ENCODE data around the gene GSTA3. TPM values are rescaled to one million over a fixed set of nuclear protein-coding genes. Genes with fewer than 3 reads are reported as not detected.
"Not testable (repeated sequence)": the region's sequence is repeated elsewhere in the genome, so short reads cannot be mapped to it uniquely, and the experiment has no call there.

The GSTA3 gene
- total RNA-seq, 1 donor = not detected

GRCh38 chr6:52923689-52924088, 14.2 kb upstream of the GSTA3 start:
- not testable (repeated sequence) for H3K9me3 ChIP-seq (ENCODE audit: low read depth, low read length)

GRCh38 chr6:52922161-52922560, 12.7 kb upstream of the GSTA3 start:
- no peaks in the 10 kb centered on the region for H3K27me3 ChIP-seq (ENCODE audit: insufficient read depth, low read length)
- H3K9me3 ChIP-seq (ENCODE audit: low read depth, low read length) = no peaks in the 10 kb centered on the region

More at GRCh38 chr6:52923689-52924088, 14.2 kb upstream of the GSTA3 start:
- not testable (repeated sequence) for H3K4me1 ChIP-seq (ENCODE audit: insufficient read depth, low read length); H3K4me3 ChIP-seq (ENCODE audit: low read length); H3K27me3 ChIP-seq (ENCODE audit: insufficient read depth, low read length)

GRCh38 chr6:52921743-52922142, 12.2 kb upstream of the GSTA3 start:
- Histone ChIP-seq H3K9me3 (ENCODE audit: low read depth, low read length) (no peaks in the 10 kb centered on the region), H3K4me1 (ENCODE audit: insufficient read depth, low read length) (no peaks in the 10 kb centered on the region), H3K4me3 (ENCODE audit: low read length) (no peak overlapping the region), H3K27me3 (ENCODE audit: insufficient read depth, low read length) (no peaks in the 10 kb centered on the region)

More at GRCh38 chr6:52922161-52922560, 12.7 kb upstream of the GSTA3 start:
- Histone ChIP-seq H3K4me3 (ENCODE audit: low read length) (no peak overlapping the region), H3K4me1 (ENCODE audit: insufficient read depth, low read length) (no peaks in the 10 kb centered on the region)

- not testable (repeated sequence) for H3K27me3 ChIP-seq (ENCODE audit: insufficient read depth, low read length)
These were observed 10.0 kb upstream of the GSTA3 start for GRCh38 chr6:52919511-52919910.

GRCh38 chr6:52918771-52919170, 9.3 kb upstream of the GSTA3 start:
- H3K4me1 ChIP-seq (ENCODE audit: insufficient read depth, low read length); H3K9me3 ChIP-seq (ENCODE audit: low read depth, low read length); H3K4me3 ChIP-seq (ENCODE audit: low read length); H3K27me3 ChIP-seq (ENCODE audit: insufficient read depth, low read length): not testable (repeated sequence)

More at GRCh38 chr6:52919511-52919910, 10.0 kb upstream of the GSTA3 start:
- H3K9me3 ChIP-seq (ENCODE audit: low read depth, low read length); H3K4me3 ChIP-seq (ENCODE audit: low read length); H3K4me1 ChIP-seq (ENCODE audit: insufficient read depth, low read length): not testable (repeated sequence)

GRCh38 chr6:52918027-52918686, 8.7 kb upstream of the GSTA3 start:
- not testable (repeated sequence) for H3K4me1 ChIP-seq (ENCODE audit: insufficient read depth, low read length); H3K27me3 ChIP-seq (ENCODE audit: insufficient read depth, low read length); H3K9me3 ChIP-seq (ENCODE audit: low read depth, low read length); H3K4me3 ChIP-seq (ENCODE audit: low read length)

- Histone ChIP-seq H3K4me1 (ENCODE audit: insufficient read depth, low read length) (no peaks in the 10 kb centered on the region), H3K4me3 (ENCODE audit: low read length) (no peak overlapping the region), H3K9me3 (ENCODE audit: low read depth, low read length) (no peaks in the 10 kb centered on the region), H3K27me3 (ENCODE audit: insufficient read depth, low read length) (no peaks in the 10 kb centered on the region)
These were observed 5.0 kb upstream of the GSTA3 start for GRCh38 chr6:52914516-52914915.

- Histone ChIP-seq H3K4me3 (ENCODE audit: low read length) (no peak overlapping the region), H3K27me3 (ENCODE audit: insufficient read depth, low read length) (no peaks in the 10 kb centered on the region), H3K9me3 (ENCODE audit: low read depth, low read length) (no peaks in the 10 kb centered on the region), H3K4me1 (ENCODE audit: insufficient read depth, low read length) (no peaks in the 10 kb centered on the region)
These were observed 593 bp upstream of the GSTA3 start for GRCh38 chr6:52910091-52910490.

- no peaks in the 10 kb centered on the region for H3K27me3 ChIP-seq (ENCODE audit: insufficient read depth, low read length)
- H3K9me3 ChIP-seq (ENCODE audit: low read depth, low read length) = no peaks in the 10 kb centered on the region
- no peak overlapping the region for H3K4me3 ChIP-seq (ENCODE audit: low read length)
- H3K4me1 ChIP-seq (ENCODE audit: insufficient read depth, low read length) = no peaks in the 10 kb centered on the region
These were observed 367 bp downstream of the GSTA3 start for GRCh38 chr6:52909131-52909530.

GRCh38 chr6:52908526-52908925, 972 bp downstream of the GSTA3 start:
- no peak overlapping the region for H3K4me3 ChIP-seq (ENCODE audit: low read length)
- no peaks in the 10 kb centered on the region for H3K27me3 ChIP-seq (ENCODE audit: insufficient read depth, low read length)
- no peaks in the 10 kb centered on the region for H3K4me1 ChIP-seq (ENCODE audit: insufficient read depth, low read length)
- H3K9me3 ChIP-seq (ENCODE audit: low read depth, low read length) = no peaks in the 10 kb centered on the region

- H3K27me3 ChIP-seq (ENCODE audit: insufficient read depth, low read length) = no peaks in the 10 kb centered on the region
- no peak overlapping the region for H3K4me3 ChIP-seq (ENCODE audit: low read length)
- no peaks in the 10 kb centered on the region for H3K4me1 ChIP-seq (ENCODE audit: insufficient read depth, low read length)
- H3K9me3 ChIP-seq (ENCODE audit: low read depth, low read length) = no peaks in the 10 kb centered on the region
These were observed 4.8 kb downstream of the GSTA3 start for GRCh38 chr6:52904562-52905279.

- H3K9me3 ChIP-seq (ENCODE audit: low read depth, low read length) = no peaks in the 10 kb centered on the region
- no peaks in the 10 kb centered on the region for H3K27me3 ChIP-seq (ENCODE audit: insufficient read depth, low read length)
- H3K4me3 ChIP-seq (ENCODE audit: low read length) = no peak overlapping the region
- no peaks in the 10 kb centered on the region for H3K4me1 ChIP-seq (ENCODE audit: insufficient read depth, low read length)
These were observed 9.0 kb downstream of the GSTA3 start for GRCh38 chr6:52900536-52900935.

GRCh38 chr6:52895790-52896189, 13.7 kb downstream of the GSTA3 start:
- not testable (repeated sequence) for H3K9me3 ChIP-seq (ENCODE audit: low read depth, low read length); H3K4me3 ChIP-seq (ENCODE audit: low read length); H3K27me3 ChIP-seq (ENCODE audit: insufficient read depth, low read length); H3K4me1 ChIP-seq (ENCODE audit: insufficient read depth, low read length)

GRCh38 chr6:52894285-52894684, 15.2 kb downstream of the GSTA3 start:
- no peaks in the 10 kb centered on the region for H3K9me3 ChIP-seq (ENCODE audit: low read depth, low read length)
- H3K4me1 ChIP-seq (ENCODE audit: insufficient read depth, low read length) = no peaks in the 10 kb centered on the region
- no peaks in the 10 kb centered on the region for H3K27me3 ChIP-seq (ENCODE audit: insufficient read depth, low read length)
- no peak overlapping the region for H3K4me3 ChIP-seq (ENCODE audit: low read length)

- Histone ChIP-seq H3K4me3 (ENCODE audit: low read length) (no peak overlapping the region), H3K4me1 (ENCODE audit: insufficient read depth, low read length) (no peaks in the 10 kb centered on the region), H3K9me3 (ENCODE audit: low read depth, low read length) (no peaks in the 10 kb centered on the region), H3K27me3 (ENCODE audit: insufficient read depth, low read length) (no peaks in the 10 kb centered on the region)
These were observed 15.7 kb downstream of the GSTA3 start for GRCh38 chr6:52893803-52894202.

GRCh38 chr6:52893221-52893620, 16.3 kb downstream of the GSTA3 start:
- Histone ChIP-seq H3K9me3 (ENCODE audit: low read depth, low read length) (no peaks in the 10 kb centered on the region), H3K4me1 (ENCODE audit: insufficient read depth, low read length) (no peaks in the 10 kb centered on the region), H3K27me3 (ENCODE audit: insufficient read depth, low read length) (no peaks in the 10 kb centered on the region), H3K4me3 (ENCODE audit: low read length) (no peak overlapping the region)
